Kidney (tissue), 14 donors: ENCODE measurements around the gene GMDS. TPM values are rescaled to one million over a fixed set of nuclear protein-coding genes. Genes with fewer than 3 reads are reported as not detected.

Experiments
- DNase-seq, 5 donors: peaks; one replicate each; pipeline ENCODE4 v3.0.0-alpha.2; 2013 to 2020
- FAIRE-seq: peaks from 2 replicates; lab custom pipeline; 2012; peaks lifted over from hg19 to GRCh38; lab: Jason Lieb, UNC
- H3K27ac ChIP-seq, 2 donors: one replicate each; pipeline ENCODE4 v1.7.0; 2013; ENCODE audit warnings: low read depth in 2 of 2, low read length in 2 of 2, inconsistent platforms in 1 of 2
- H3K27me3 ChIP-seq: one replicate; pipeline ENCODE4 v1.7.1; 2013; ENCODE audit warnings: low read length, inconsistent platforms; ENCODE audit not compliant: control insufficient read depth, insufficient read depth
- H3K36me3 ChIP-seq, 3 donors: one replicate each; pipeline versions ENCODE4 v1.7.0 to v1.7.1; 2013; ENCODE audit warnings: low read length in 3 of 3, control low read depth in 1 of 3, inconsistent platforms in 1 of 3; ENCODE audit not compliant: insufficient read depth in 3 of 3, control insufficient read depth in 2 of 3
- H3K4me1 ChIP-seq, 3 donors: one replicate each; pipeline versions ENCODE4 v1.7.0 to v1.7.1; 2013; ENCODE audit warnings: low read length in 3 of 3, inconsistent platforms in 1 of 3, low read depth in 1 of 3; ENCODE audit not compliant: control insufficient read depth in 2 of 3, insufficient read depth in 2 of 3
- H3K4me3 ChIP-seq, 3 donors: one replicate each; pipeline versions ENCODE4 v1.7.0 to v1.8.1; 2013; ENCODE audit warnings: low read length in 3 of 3, control low read depth in 1 of 3, inconsistent platforms in 1 of 3
- H3K9ac ChIP-seq, 3 donors: one replicate each; pipeline versions ENCODE4 v1.7.0 to v1.7.1; 2013; ENCODE audit warnings: low read length in 3 of 3, control low read depth in 1 of 3, inconsistent platforms in 1 of 3
- H3K9me3 ChIP-seq, 3 donors: one replicate each; pipeline versions ENCODE4 v1.7.0 to v1.7.1; 2013; ENCODE audit warnings: low read length in 3 of 3, control low read depth in 1 of 3, inconsistent platforms in 1 of 3; ENCODE audit not compliant: control insufficient read depth in 2 of 3, insufficient read depth in 1 of 3
- CTCF ChIP-seq: IDR thresholded peaks from 3 replicates; pipeline ENCODE4 v1.5.1; 2012; ENCODE audit warnings: mild to moderate bottlenecking, moderate library complexity, borderline replicate concordance; ENCODE audit not compliant: insufficient read depth; ENCODE audit errors: extremely low read depth
- intact Hi-C: fragments of 100-400 bp; cut with DNase I; formaldehyde crosslinking; loops from one replicate; pipeline ENCODE4 v1.11.1; 2022
- polyA plus RNA-seq: library from polyadenylated mRNA; stranded (reverse); fragments of 350-450 nt; fragmentation: Illumina TruSeq; extraction: RNeasy Lipid Tissue Mini Kit (QIAGEN cat#74804); gene quantifications from one replicate; pipeline ENCODE4 v1.2.3, GENCODE V29; 2014; ENCODE audit warnings: low read depth, low replicate concordance; ENCODE audit not compliant: insufficient read depth
- total RNA-seq: library from RNA; stranded (reverse); fragmentation: NEBNext Ultra II Directional; extraction: Animal tissue kit (Norgen Biotek cat#: 25700); gene quantifications from one replicate; pipeline ENCODE4 v1.2.1, GENCODE V29; 2021
- donor health status: control.
- donor health status: control.
- donor health status: control.
- donor health status: control.
- donor health status: control.
- donor health status: DM: yes; HTN: yes; CAD: no.
- donor health status: Normal renal cell carcinoma (clear cell type).

GMDS gene
- total and polyA plus RNA-seq, 2 donors from 2014 or later = 49.6 to 63.7 TPM

- FAIRE-seq (no peak), DNase-seq (no peak)
- intact Hi-C loops = no loop called here
- TF ChIP-seq CTCF = no peak
- Histone ChIP-seq H3K27ac (no peak overlapping the region), H3K4me3 (no peak overlapping the region), H3K27me3 (no peaks in the 10 kb centered on the region), H3K9me3 (no peaks in the 10 kb centered on the region), H3K36me3 (no peaks in the 10 kb centered on the region), H3K9ac (no peak overlapping the region), H3K4me1 (peaks cover 0 to 5% (median 0%) of the 10 kb centered on the region in 3 donors)
Measured at GRCh38 chr6:2257363-2257762, 12.0 kb upstream of the GMDS start.

- intact Hi-C loops = no loop called here
- FAIRE-seq = no peak
- Histone ChIP-seq H3K27me3 (no peaks in the 10 kb centered on the region), H3K4me1 (peaks cover 0 to 5% (median 0%) of the 10 kb centered on the region in 3 donors), H3K27ac (no peak overlapping the region), H3K9ac (no peak overlapping the region), H3K4me3 (no peak overlapping the region), H3K36me3 (no peaks in the 10 kb centered on the region), H3K9me3 (no peaks in the 10 kb centered on the region)
- DNase-seq = no peak
- no peak for TF ChIP-seq CTCF
Measured at GRCh38 chr6:2254747-2255146, 9.3 kb upstream of the GMDS start.

- Histone ChIP-seq H3K27me3 (no peaks in the 10 kb centered on the region), H3K36me3 (peaks cover 0 to 3% (median 0%) of the 10 kb centered on the region in 3 donors), H3K9me3 (no peaks in the 10 kb centered on the region), H3K4me3 (no peak overlapping the region), H3K27ac (no peak overlapping the region), H3K4me1 (peaks cover 0 to 6% (median 5%) of the 10 kb centered on the region in 3 donors), H3K9ac (no peak overlapping the region)
- no peak for FAIRE-seq
- intact Hi-C loops = no loop called here
- DNase-seq = no peak
- TF ChIP-seq CTCF = no peak
Measured at GRCh38 chr6:2249126-2249525, 3.7 kb upstream of the GMDS start.

- FAIRE-seq = no peak
- DNase-seq = no peak
- no peak for TF ChIP-seq CTCF
- H3K9me3 ChIP-seq = no peaks in the 10 kb centered on the region
- intact Hi-C loops = no loop called here
- H3K36me3 ChIP-seq = peaks cover 0 to 3% (median 0%) of the 10 kb centered on the region in 3 donors
- no peak overlapping the region for H3K9ac ChIP-seq
- H3K4me3 ChIP-seq = no peak overlapping the region
- H3K27ac ChIP-seq = no peak overlapping the region
- H3K27me3 ChIP-seq = no peaks in the 10 kb centered on the region
- H3K4me1 ChIP-seq = peaks cover 0 to 6% (median 5%) of the 10 kb centered on the region in 3 donors
Measured at GRCh38 chr6:2247664-2248063, 2.3 kb upstream of the GMDS start.
